Measurements from ENCODE around the gene RNASEL. TPM values are rescaled to one million over a fixed set of nuclear protein-coding genes. Genes with fewer than 3 reads are reported as not detected.

Gene RNASEL
- total RNA-seq, 4 donors from 2014 or later = 6.5 to 14.5 (median 10.6) TPM

DNA sequence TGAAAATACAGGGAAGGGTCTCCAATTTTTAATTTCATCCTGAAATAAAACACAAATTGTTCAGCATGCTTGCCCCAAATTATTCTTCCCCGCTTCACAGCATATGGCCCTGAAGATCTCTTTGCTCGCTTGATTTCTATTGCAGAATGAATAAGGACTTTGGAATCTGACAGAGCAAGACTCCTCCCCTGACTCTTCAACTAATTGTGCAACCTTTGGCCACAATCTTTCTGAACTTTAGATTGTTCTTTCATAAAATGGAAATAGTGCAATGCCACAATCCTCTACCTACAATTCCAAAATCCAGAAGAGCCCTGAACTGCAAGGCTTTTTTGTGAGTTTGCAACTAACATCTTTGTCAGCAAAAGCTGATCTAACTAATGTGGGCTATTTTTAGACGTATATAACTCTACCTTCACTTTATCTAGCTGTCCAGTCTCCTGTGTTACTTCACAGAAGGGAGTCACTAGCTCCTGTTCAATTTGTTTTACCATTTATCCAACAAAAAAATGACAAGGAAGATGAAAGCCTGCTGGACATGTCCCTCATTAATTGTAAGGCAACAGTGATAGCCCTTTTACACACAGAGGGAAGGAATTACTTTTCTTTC, 13.4 kb downstream of the RNASEL start:
- 64 to 74% methylated on average over 3 of the region's 3 CpGs for WGBS, 2 donors (ENCODE audit: low coverage in 1 of 2)
- TF ChIP-seq EP300 (IDR thresholded peaks at IDR 0.05) (no peak), POLR2A (IDR thresholded peaks at IDR 0.05) (no peak), POLR2AphosphoS5 (IDR thresholded peaks at IDR 0.05) (no peak)
- TF ChIP-seq, protein P1, sequence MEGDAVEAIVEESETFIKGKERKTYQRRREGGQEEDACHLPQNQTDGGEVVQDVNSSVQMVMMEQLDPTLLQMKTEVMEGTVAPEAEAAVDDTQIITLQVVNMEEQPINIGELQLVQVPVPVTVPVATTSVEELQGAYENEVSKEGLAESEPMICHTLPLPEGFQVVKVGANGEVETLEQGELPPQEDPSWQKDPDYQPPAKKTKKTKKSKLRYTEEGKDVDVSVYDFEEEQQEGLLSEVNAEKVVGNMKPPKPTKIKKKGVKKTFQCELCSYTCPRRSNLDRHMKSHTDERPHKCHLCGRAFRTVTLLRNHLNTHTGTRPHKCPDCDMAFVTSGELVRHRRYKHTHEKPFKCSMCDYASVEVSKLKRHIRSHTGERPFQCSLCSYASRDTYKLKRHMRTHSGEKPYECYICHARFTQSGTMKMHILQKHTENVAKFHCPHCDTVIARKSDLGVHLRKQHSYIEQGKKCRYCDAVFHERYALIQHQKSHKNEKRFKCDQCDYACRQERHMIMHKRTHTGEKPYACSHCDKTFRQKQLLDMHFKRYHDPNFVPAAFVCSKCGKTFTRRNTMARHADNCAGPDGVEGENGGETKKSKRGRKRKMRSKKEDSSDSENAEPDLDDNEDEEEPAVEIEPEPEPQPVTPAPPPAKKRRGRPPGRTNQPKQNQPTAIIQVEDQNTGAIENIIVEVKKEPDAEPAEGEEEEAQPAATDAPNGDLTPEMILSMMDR (IDR thresholded peaks at IDR 0.05) = no peak
- Histone ChIP-seq H3K27me3 (no peaks in the 10 kb centered on the region), H3K36me3 (peaks cover 4 to 80% of the 10 kb centered on the region in 2 donors), H3K27ac (no peak overlapping the region), H3K4me3 (no peak overlapping the region), H3K4me1 (no peaks in the 10 kb centered on the region), H3K9me3 (no peaks in the 10 kb centered on the region)
- peak; percentile 50 for ATAC-seq

DNA sequence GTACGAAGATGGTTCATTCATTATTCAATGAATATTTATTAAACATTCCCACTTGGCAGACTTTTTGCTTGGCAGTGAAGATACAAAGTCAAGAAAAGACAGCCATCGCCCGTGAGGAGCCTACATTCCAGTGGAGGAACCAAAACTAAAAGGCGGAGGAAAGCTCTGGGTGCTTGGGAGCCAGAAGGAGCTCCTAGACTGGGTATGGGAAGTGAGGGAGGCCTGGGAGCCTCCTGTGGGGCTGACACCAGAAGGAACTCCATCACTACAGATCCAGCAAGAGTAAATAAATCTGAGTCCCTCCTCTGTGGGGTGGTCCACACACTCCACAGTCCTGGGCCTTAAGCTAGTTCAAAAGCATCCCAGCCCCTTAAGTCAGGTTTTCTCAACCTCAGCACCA, 14.9 kb downstream of the RNASEL start:
- Histone ChIP-seq H3K27ac (no peak overlapping the region), H3K4me1 (no peaks in the 10 kb centered on the region), H3K4me3 (no peak overlapping the region), H3K27me3 (no peaks in the 10 kb centered on the region), H3K36me3 (peaks cover 0 to 65% of the 10 kb centered on the region in 2 donors), H3K9me3 (no peaks in the 10 kb centered on the region)
- no peak for TF ChIP-seq EP300 (IDR thresholded peaks at IDR 0.05)
- no peak for TF ChIP-seq POLR2A (IDR thresholded peaks at IDR 0.05)
- no peak for TF ChIP-seq POLR2AphosphoS5 (IDR thresholded peaks at IDR 0.05)
- TF ChIP-seq, protein P1 (IDR thresholded peaks at IDR 0.05) = no peak
- WGBS, 2 donors (ENCODE audit: low coverage in 1 of 2) = 83 to 94% methylated on average over 4 of the region's 4 CpGs
- no peak for ATAC-seq

DNA sequence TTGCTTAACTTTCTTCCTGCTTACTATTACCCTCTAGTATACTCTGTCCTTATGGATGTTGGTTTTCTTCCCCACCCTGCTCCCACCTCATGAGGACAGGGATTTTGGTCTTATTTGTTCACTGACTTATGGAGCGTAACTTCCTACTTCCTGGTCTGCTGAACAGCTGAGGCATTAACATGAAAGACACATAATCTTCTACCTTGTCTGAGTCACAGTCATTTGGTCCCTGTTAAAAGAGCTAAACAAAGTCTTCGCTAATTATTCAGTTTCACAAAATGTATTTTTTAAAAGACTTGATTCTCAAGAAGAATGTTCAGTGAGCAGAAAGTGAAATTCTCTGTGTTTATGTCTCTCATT, 18.5 kb downstream of the RNASEL start:
- Histone ChIP-seq H3K27ac (no peak overlapping the region), H3K4me3 (no peak overlapping the region), H3K9me3 (no peaks in the 10 kb centered on the region), H3K27me3 (no peaks in the 10 kb centered on the region), H3K36me3 (peaks cover 0 to 29% of the 10 kb centered on the region in 2 donors), H3K4me1 (no peaks in the 10 kb centered on the region)
- ATAC-seq = no peak
- TF ChIP-seq, protein P1 (IDR thresholded peaks at IDR 0.05) = no peak
- no peak for TF ChIP-seq EP300 (IDR thresholded peaks at IDR 0.05)
- TF ChIP-seq POLR2AphosphoS5 (IDR thresholded peaks at IDR 0.05) = no peak
- TF ChIP-seq POLR2A (IDR thresholded peaks at IDR 0.05) = no peak
- WGBS, 2 donors (ENCODE audit: low coverage in 1 of 2) = 96 to 100% methylated on average over 2 of the region's 2 CpGs

GRCh38 chr1:182569939-182570610, 19.0 kb downstream of the RNASEL start:
- Histone ChIP-seq H3K27me3 (no peaks in the 10 kb centered on the region), H3K27ac (no peak overlapping the region), H3K4me3 (no peak overlapping the region), H3K9me3 (no peaks in the 10 kb centered on the region), H3K4me1 (no peaks in the 10 kb centered on the region), H3K36me3 (peaks cover 0 to 24% of the 10 kb centered on the region in 2 donors)
- WGBS, 2 donors (ENCODE audit: low coverage in 1 of 2) = 84 to 91% methylated on average over 5 to 6 of the region's 6 CpGs
- TF ChIP-seq, protein P1 (IDR thresholded peaks at IDR 0.05) = no peak
- no peak for TF ChIP-seq POLR2AphosphoS5 (IDR thresholded peaks at IDR 0.05)
- no peak for TF ChIP-seq POLR2A (IDR thresholded peaks at IDR 0.05)
- no peak for TF ChIP-seq EP300 (IDR thresholded peaks at IDR 0.05)
- ATAC-seq = no peak

Measured in gastroesophageal sphincter (tissue), 4 donors.